Peyer's patch (tissue), 4 donors: ENCODE data around the gene SIGLEC1.

Experiments
- CTCF ChIP-seq, 6 experiments: fragments of 450-650 bp in 4 of 6; fragments of 200-600 bp in 2 of 6; sonication (generic) in 1 of 6; IDR thresholded peaks; one replicate each; pipeline ENCODE4 v1.5.1; 2017 to 2019; ENCODE audit warnings: antibody characterized with exemption in 6 of 6, mild to moderate bottlenecking in 3 of 6, moderate library complexity in 1 of 6
- POLR2A ChIP-seq, 2 donors: fragments of 450-650 bp; IDR thresholded peaks; one replicate each; pipeline ENCODE4 v1.5.1; 2017; ENCODE audit warnings: antibody characterized with exemption in 2 of 2, mild to moderate bottlenecking in 2 of 2, moderate library complexity in 2 of 2

- TF ChIP-seq CTCF (IDR thresholded peaks at IDR 0.05): no peak
- no peak for TF ChIP-seq POLR2A (IDR thresholded peaks at IDR 0.05)
Measured at GRCh38 chr20:3691897-3692296, 20.5 kb downstream of the SIGLEC1 start.
